K562 (cell line): ENCODE results near the gene SPINT2. TPM values are rescaled to one million over a fixed set of nuclear protein-coding genes. Genes with fewer than 3 reads are reported as not detected.

ENCODE experiments used
- ATAC-seq: fragments of 200-7000 bp; cut with Tn5 transposase; 3 replicates; pipeline ENCODE4 v1.9.1; 2020; ENCODE audit warnings: moderate library complexity
- BruUV-seq: library from RNA; stranded (reverse); fragments of 400-500 nt; replicated peaks from 2 replicates; lab custom pipeline; 2021; lab: Mats Ljungman, UMichigan
- CTCF ChIA-PET: fragments of 300-600 bp; formaldehyde crosslinking; extraction: SDS; loops from one replicate; lab custom pipeline; 2021; ENCODE audit warnings: low intra/inter-chr PET ratio; lab: Yijun Ruan, JAX
- POLR2A ChIA-PET: fragments of 300-600, 350-650 bp; sonication (Branson Sonifier 250); formaldehyde crosslinking; extraction: SDS; loops from one replicate; lab custom pipeline; 2021; ENCODE audit warnings: antibody characterized with exemption, inconsistent platforms; lab: Yijun Ruan, JAX
- DNase-seq, 4 experiments: peaks; one replicate each; pipeline versions ENCODE4 v3.0.0 to v3.0.0-alpha.2; 2011 to 2018; ENCODE audit warnings: low spot score in 3 of 4, mixed read lengths in 3 of 4; ENCODE audit errors: extremely low read depth in 1 of 4
- FAIRE-seq: peaks from 2 replicates; lab custom pipeline; 2011; peaks lifted over from hg19 to GRCh38; lab: Jason Lieb, UNC
- H2AFZ ChIP-seq: 2 replicates; pipeline ENCODE4 v1.6.0; 2011; ENCODE audit warnings: low read depth, low read length, control low read depth, inconsistent platforms
- H3K27ac ChIP-seq: fragments of 200-600 bp; 3 replicates; pipeline ENCODE4 v1.8.0; 2011; ENCODE audit warnings: low read depth, mild to moderate bottlenecking, control low read depth, inconsistent platforms, low read length, moderate library complexity, mixed read lengths; ENCODE audit errors: extremely low read depth
- H3K27me3 ChIP-seq, 2 experiments: fragments of 300-600 bp in 1 of 2; 2 replicates in 1 of 2; 3 replicates in 1 of 2; pipeline versions ENCODE4 v1.6.0 to v1.8.0; 2011; ENCODE audit warnings: inconsistent platforms in 2 of 2, low read length in 2 of 2, mild to moderate bottlenecking in 1 of 2, mixed read lengths in 1 of 2, moderate library complexity in 1 of 2; ENCODE audit not compliant: control insufficient read depth in 2 of 2, insufficient read depth in 2 of 2
- H3K36me3 ChIP-seq: fragments of 300-600 bp; 3 replicates; pipeline ENCODE4 v1.8.0; 2011; ENCODE audit warnings: mild to moderate bottlenecking, low read length, inconsistent platforms; ENCODE audit not compliant: control insufficient read depth, insufficient read depth
- H3K4me1 ChIP-seq, 2 experiments: fragments of 200-600 bp in 1 of 2; replicated peaks in 1 of 2; 2 replicates in 1 of 2; 3 replicates in 1 of 2; pipeline versions ENCODE4 v1.5.1 to v1.8.0; 2011; ENCODE audit warnings: inconsistent platforms in 2 of 2, low read length in 2 of 2, mild to moderate bottlenecking in 1 of 2, mixed read lengths in 1 of 2, moderate library complexity in 1 of 2; ENCODE audit not compliant: control insufficient read depth in 2 of 2, insufficient read depth in 2 of 2
- H3K4me2 ChIP-seq: 2 replicates; pipeline ENCODE4 v1.6.1; 2011; ENCODE audit warnings: low read length, control low read depth, inconsistent platforms, mixed read lengths; ENCODE audit not compliant: insufficient read depth
- H3K4me3 ChIP-seq: fragments of 200-600 bp; sonication (generic), shearing (Covaris generic); 2 replicates; pipeline ENCODE4 v1.5.1; 2016; ENCODE audit warnings: control low read depth, inconsistent platforms
- H3K79me2 ChIP-seq: fragments of 200-600 bp; 3 replicates; pipeline ENCODE4 v1.8.0; 2011; ENCODE audit warnings: low read length, inconsistent platforms; ENCODE audit not compliant: control insufficient read depth, insufficient read depth
- H3K9ac ChIP-seq, 2 experiments: 2 replicates each; pipeline versions ENCODE4 v1.6.0 to v1.6.1; 2011; ENCODE audit warnings: low read depth in 2 of 2, low read length in 2 of 2, control low read depth in 1 of 2, inconsistent platforms in 1 of 2, mild to moderate bottlenecking in 1 of 2, mixed read lengths in 1 of 2; ENCODE audit not compliant: insufficient read depth in 1 of 2
- H3K9me1 ChIP-seq: one replicate; pipeline ENCODE4 v1.6.0; 2011; ENCODE audit warnings: inconsistent platforms, mild to moderate bottlenecking, low read length, moderate library complexity; ENCODE audit not compliant: control insufficient read depth, insufficient read depth
- H3K9me3 ChIP-seq: replicated peaks from 2 replicates; pipeline ENCODE4 v1.5.1; 2011; ENCODE audit warnings: low read depth, low read length, inconsistent platforms; ENCODE audit not compliant: control insufficient read depth, insufficient read depth
- H4K20me1 ChIP-seq: replicated peaks from 2 replicates; pipeline ENCODE4 v1.6.1; 2011; ENCODE audit warnings: low read length, inconsistent platforms, mixed read lengths; ENCODE audit not compliant: control insufficient read depth, insufficient read depth
- ARID2 ChIP-seq: fragments of 450-650 bp; IDR thresholded peaks from 2 replicates; pipeline ENCODE4 v1.6.1; 2017; ENCODE audit warnings: antibody characterized with exemption, mild to moderate bottlenecking
- FOXP1 ChIP-seq: sonication (generic); formaldehyde crosslinking; IDR thresholded peaks from 2 replicates; pipeline ENCODE4 v1.8.0; 2022; ENCODE audit warnings: mild to moderate bottlenecking, missing genetic modification reagents
- MTA1 ChIP-seq: fragments of 450-650 bp; IDR thresholded peaks from 2 replicates; pipeline ENCODE4 v1.6.1; 2017; ENCODE audit warnings: borderline replicate concordance
- MTA3 ChIP-seq: fragments of 450-650 bp; formaldehyde crosslinking; IDR thresholded peaks from 2 replicates; pipeline ENCODE4 v1.6.1; 2017; ENCODE audit warnings: mild to moderate bottlenecking, borderline replicate concordance
- RERE ChIP-seq: sonication (generic); formaldehyde crosslinking; IDR thresholded peaks from 2 replicates; pipeline ENCODE4 v1.8.0; 2023; ENCODE audit warnings: missing genetic modification reagents, mild to moderate bottlenecking, borderline replicate concordance
- SOX6 ChIP-seq: fragments of 450-650 bp; IDR thresholded peaks from 2 replicates; pipeline ENCODE4 v1.6.1; 2014; ENCODE audit warnings: mild to moderate bottlenecking
- SP2 ChIP-seq: IDR thresholded peaks from 2 replicates; pipeline ENCODE4 v1.6.1; 2011; ENCODE audit warnings: mild to moderate bottlenecking, low read depth, low read length, moderate library complexity; ENCODE audit not compliant: poor library complexity, severe bottlenecking; ENCODE audit errors: extremely low read depth
- SRF ChIP-seq, 2 experiments: fragments of 250-450, 450-650 bp in 1 of 2; sonication (Bioruptor Pico) in 1 of 2; sonication (generic) in 1 of 2; formaldehyde crosslinking; IDR thresholded peaks; 2 replicates each; pipeline versions ENCODE4 v1.5.0 to v1.5.1; 2020 to 2022; ENCODE audit warnings: mild to moderate bottlenecking in 1 of 2, missing genetic modification reagents in 1 of 2
- TCF7L2 ChIP-seq: fragments of 150-350 bp; IDR thresholded peaks from 2 replicates; pipeline ENCODE4 v1.6.1; 2016; ENCODE audit warnings: low read depth, mild to moderate bottlenecking, low read length, moderate library complexity
- YY1 ChIP-seq, 3 experiments: IDR thresholded peaks; 2 replicates each; pipeline ENCODE4 v1.6.1; 2011; ENCODE audit warnings: low read length in 2 of 3, mild to moderate bottlenecking in 2 of 3, moderate library complexity in 2 of 3, borderline replicate concordance in 1 of 3, control low read depth in 1 of 3, low read depth in 1 of 3; ENCODE audit not compliant: insufficient read depth in 3 of 3, insufficient replicate concordance in 2 of 3, control insufficient read depth in 1 of 3, insufficient read length in 1 of 3; ENCODE audit errors: extremely low read depth in 1 of 3
- ZEB2 ChIP-seq: fragments of 450-650 bp; IDR thresholded peaks from 2 replicates; pipeline ENCODE4 v1.6.1; 2016
- ZFP91 ChIP-seq: sonication (generic); formaldehyde crosslinking; IDR thresholded peaks from 2 replicates; pipeline ENCODE4 v1.8.0; 2022; ENCODE audit warnings: mild to moderate bottlenecking, missing genetic modification reagents
- ZNF134 ChIP-seq: fragments of 250-450 bp; sonication (Bioruptor Pico); conservative IDR thresholded peaks from 2 replicates; pipeline ENCODE4 v1.4.0; 2020
- ZNF449 ChIP-seq: fragments of 250-450 bp; sonication (Bioruptor Pico); IDR thresholded peaks from 2 replicates; pipeline ENCODE4 v1.8.0; 2022; ENCODE audit warnings: moderate library complexity, mild to moderate bottlenecking, inconsistent platforms
- WGBS: fragments of 100-300 bp; shearing (Covaris generic); methylation state at CpG from one replicate; pipeline ENCODE4 v1.1.6; 2016; ENCODE audit warnings: low coverage, mixed read lengths; ENCODE audit not compliant: insufficient coverage; ENCODE audit errors: missing lambda C conversion rate; 5-methylcytosine and 5-hydroxymethylcytosine counted together
- in situ Hi-C: fragments of 300-500 bp; cut with MboI; formaldehyde crosslinking; loops from 4 replicates; pipeline ENCODE4 v1.15.0; 2018; ENCODE audit warnings: inconsistent platforms, mixed read lengths
- intact Hi-C: fragments of 100-400 bp; cut with micrococcal nuclease; formaldehyde crosslinking; loops from 2 replicates; pipeline ENCODE4 v1.14.2; 2022
- polyA plus RNA-seq, 8 experiments: library from polyadenylated mRNA; depleted of rRNA in 4 of 8; stranded (reverse) in 5 of 8; unstranded in 3 of 8; fragments of >200 nt; fragmentation: Nextera tagmentation in 2 of 8; fragmentation: Illumina TruSeq in 1 of 8; extraction: Ambion mirVana in 2 of 8; extraction: Trizol in 1 of 8; gene quantifications; 2 replicates each; pipeline versions ENCODE4 v1.2.1 to v1.2.3, GENCODE V29; 2011 to 2014; ENCODE audit warnings: inconsistent platforms in 1 of 8, missing spikeins in 1 of 8
- total RNA-seq, 7 experiments: library from RNA; depleted of rRNA in 6 of 7; stranded (reverse); fragments of >200 nt in 6 of 7; fragmentation: Illumina TruSeq in 2 of 7; extraction: Trizol in 2 of 7; gene quantifications; 2 replicates each; pipeline versions ENCODE4 v1.2.1 to v1.2.3, GENCODE V29; 2011 to 2021; ENCODE audit warnings: low replicate concordance in 1 of 7

Gene SPINT2
- total and polyA plus RNA-seq, 9 of the 15 experiments (the other 6 are each of a cell fraction or from before 2014, with no cell fraction given) = 0.65 to 4.5 (median 3.4) TPM

- no peaks in the 10 kb centered on the region for H3K27me3 ChIP-seq
- no peaks in the 10 kb centered on the region for H4K20me1 ChIP-seq
- H3K9ac ChIP-seq = 0 out of 4 replicates have a peak overlapping the region, but pooled peaks of 1 of the 2 experiments have one; percentile 3
- H3K4me2 ChIP-seq = no peak overlapping the region
- H3K9me3 ChIP-seq = no peaks in the 10 kb centered on the region
- CTCF ChIA-PET = no interaction called here
- H3K79me2 ChIP-seq = no peaks in the 10 kb centered on the region
- no peak for ATAC-seq
- 83% methylated on average over 5 of the region's 8 CpGs for WGBS
- H3K4me1 ChIP-seq = peaks cover 10 to 11% of the 10 kb centered on the region in 2 experiments; a peak in 4 of 5 replicates
- H3K9me1 ChIP-seq = no peaks in the 10 kb centered on the region
- H3K36me3 ChIP-seq = no peaks in the 10 kb centered on the region
- intact Hi-C loops (no loop called here), in situ Hi-C loops (no loop called here)
- H2AFZ ChIP-seq = 0 out of 2 replicates have a peak overlapping the region, but pooled peaks have one; percentile 4
- no peak overlapping the region for H3K4me3 ChIP-seq
- no peak for DNase-seq
- POLR2A ChIA-PET = interaction anchor here (1.0 to 3.3 kb wide), 3 partner anchors 13 to 18 kb away, joined by 3 to 13 read pairs (median 4); no protein-coding TSS in a partner anchor
- H3K27ac ChIP-seq = no peak overlapping the region
- BruUV-seq = no TSS peak
- FAIRE-seq = no peak
- TF ChIP-seq MTA3 (no peak), SOX6 (no peak), FOXP1 (CRISPR knock-in tag) (no peak), SRF (CRISPR knock-in tag; IDR thresholded peaks at IDR 0.05) (no peak), ZEB2 (no peak), ZFP91 (CRISPR knock-in tag) (no peak), ZNF449 (CRISPR knock-in tag) (no peak), MTA1 (no peak), YY1 (IDR thresholded peaks at IDR 0.05; ENCODE audit: borderline replicate concordance in 1 of 3, control insufficient read depth in 1 of 3, extremely low read depth in 1 of 3, insufficient read depth in 3 of 3, insufficient read length in 1 of 3, insufficient replicate concordance in 2 of 3, low read depth in 1 of 3, low read length in 2 of 3) (no peak), TCF7L2 (no peak), ZNF134 (CRISPR knock-in tag) (no peak), ARID2 (no peak), SP2 (no peak), RERE (no peak)
These were observed 18.9 kb downstream of the SPINT2 start for GRCh38 chr19:38283271-38283670.
